ENCODE results near the gene EID3.

The EID3 gene

GRCh38 chr12:104351057-104351983, 47.8 kb downstream of the EID3 start:
- Histone ChIP-seq H4K20me1 (ENCODE audit: insufficient read depth, low read length, poor library complexity, severe bottlenecking) (no peaks in the 10 kb centered on the region), H3K4me3 (ENCODE audit: low read length, poor library complexity, severe bottlenecking) (no peak overlapping the region), H3K9me3 (ENCODE audit: insufficient read depth, low read depth, low read length) (no peaks in the 10 kb centered on the region), H3K4me2 (ENCODE audit: low read depth, low read length, poor library complexity, severe bottlenecking) (no peak overlapping the region), H3F3A (ENCODE audit: low read depth) (no peaks in the 10 kb centered on the region), H3K79me2 (ENCODE audit: insufficient read depth, low read length) (no peaks in the 10 kb centered on the region), H3K27me3 (ENCODE audit: insufficient read depth, low read length, poor library complexity, severe bottlenecking) (no peaks in the 10 kb centered on the region), H3K4me1 (ENCODE audit: insufficient read depth, low read length, poor library complexity, severe bottlenecking) (no peaks in the 10 kb centered on the region), H3K36me3 (ENCODE audit: insufficient read depth, low read length) (peaks cover 72% of the 10 kb centered on the region; the same call in 1 of the 2 replicates), H3K9me2 (replicated peaks; ENCODE audit: low read depth, low read length) (no peaks in the 10 kb centered on the region), H3K9ac (ENCODE audit: low read depth, low read length, poor library complexity, severe bottlenecking) (no peak overlapping the region), H2AFZ (ENCODE audit: low read length) (no peak overlapping the region)
- TF ChIP-seq CTCF (conservative IDR thresholded peaks at IDR 0.05; ENCODE audit: low read length), result no peak
- TF ChIP-seq EZH2phosphoT487 (IDR thresholded peaks at IDR 0.05; ENCODE audit: borderline replicate concordance), result no peak

- Histone ChIP-seq H4K20me1 (ENCODE audit: insufficient read depth, low read length, poor library complexity, severe bottlenecking) (no peaks in the 10 kb centered on the region), H3F3A (ENCODE audit: low read depth) (no peaks in the 10 kb centered on the region), H2AFZ (ENCODE audit: low read length) (no peak overlapping the region), H3K9me3 (ENCODE audit: insufficient read depth, low read depth, low read length) (no peaks in the 10 kb centered on the region), H3K27me3 (ENCODE audit: insufficient read depth, low read length, poor library complexity, severe bottlenecking) (no peaks in the 10 kb centered on the region), H3K9me2 (replicated peaks; ENCODE audit: low read depth, low read length) (no peaks in the 10 kb centered on the region), H3K79me2 (ENCODE audit: insufficient read depth, low read length) (no peaks in the 10 kb centered on the region), H3K4me2 (ENCODE audit: low read depth, low read length, poor library complexity, severe bottlenecking) (no peak overlapping the region), H3K4me1 (ENCODE audit: insufficient read depth, low read length, poor library complexity, severe bottlenecking) (no peaks in the 10 kb centered on the region), H3K4me3 (ENCODE audit: low read length, poor library complexity, severe bottlenecking) (no peak overlapping the region), H3K36me3 (ENCODE audit: insufficient read depth, low read length) (peaks cover 65% of the 10 kb centered on the region; the same call in 1 of the 2 replicates), H3K9ac (ENCODE audit: low read depth, low read length, poor library complexity, severe bottlenecking) (no peak overlapping the region)
- TF ChIP-seq EZH2phosphoT487 (IDR thresholded peaks at IDR 0.05; ENCODE audit: borderline replicate concordance), result no peak
- TF ChIP-seq CTCF (conservative IDR thresholded peaks at IDR 0.05; ENCODE audit: low read length), result no peak
Observed at GRCh38 chr12:104352106-104352713, 48.7 kb downstream of the EID3 start.

- Histone ChIP-seq H3K36me3 (ENCODE audit: insufficient read depth, low read length) (peaks cover 55% of the 10 kb centered on the region; the same call in 1 of the 2 replicates), H3K4me2 (ENCODE audit: low read depth, low read length, poor library complexity, severe bottlenecking) (no peak overlapping the region), H3K27me3 (ENCODE audit: insufficient read depth, low read length, poor library complexity, severe bottlenecking) (no peaks in the 10 kb centered on the region), H2AFZ (ENCODE audit: low read length) (no peak overlapping the region), H3K79me2 (ENCODE audit: insufficient read depth, low read length) (no peaks in the 10 kb centered on the region), H3K9me3 (ENCODE audit: insufficient read depth, low read depth, low read length) (no peaks in the 10 kb centered on the region), H3K4me3 (ENCODE audit: low read length, poor library complexity, severe bottlenecking) (no peak overlapping the region), H4K20me1 (ENCODE audit: insufficient read depth, low read length, poor library complexity, severe bottlenecking) (no peaks in the 10 kb centered on the region), H3K4me1 (ENCODE audit: insufficient read depth, low read length, poor library complexity, severe bottlenecking) (no peaks in the 10 kb centered on the region), H3K9me2 (replicated peaks; ENCODE audit: low read depth, low read length) (no peaks in the 10 kb centered on the region), H3K9ac (ENCODE audit: low read depth, low read length, poor library complexity, severe bottlenecking) (no peak overlapping the region), H3F3A (ENCODE audit: low read depth) (no peaks in the 10 kb centered on the region)
- TF ChIP-seq CTCF (conservative IDR thresholded peaks at IDR 0.05; ENCODE audit: low read length) (no peak), EZH2phosphoT487 (IDR thresholded peaks at IDR 0.05; ENCODE audit: borderline replicate concordance) (no peak)
Observed at GRCh38 chr12:104353012-104353981, 49.8 kb downstream of the EID3 start.

Measured in Loucy (cell line).